Thoracic aorta (tissue), 2 donors: ENCODE results near the gene HDHD2. TPM values are rescaled to one million over a fixed set of nuclear protein-coding genes. Genes with fewer than 3 reads are reported as not detected.

Source experiments
- ATAC-seq: fragments of 150-250 bp; one replicate; pipeline ENCODE4 v1.8.0; 2017; ENCODE audit warnings: low read depth; ENCODE audit not compliant: insufficient number of reproducible peaks, low FRiP score
- DNase-seq: peaks from one replicate; pipeline ENCODE4 v3.0.0-alpha.2; 2020; ENCODE audit warnings: low spot score
- H3K27ac ChIP-seq, 2 donors: fragments of 200-600 bp; sonication (generic); 1 replicate in 1 of 2; 2 replicates in 1 of 2; pipeline ENCODE4 v1.5.1; 2016; ENCODE audit warnings: mild to moderate bottlenecking in 2 of 2, moderate library complexity in 2 of 2
- H3K27me3 ChIP-seq: fragments of 200-600 bp; sonication (generic); replicated peaks from 2 replicates; pipeline ENCODE4 v1.6.0; 2016; ENCODE audit warnings: mild to moderate bottlenecking; ENCODE audit not compliant: insufficient read depth
- H3K36me3 ChIP-seq: fragments of 200-600 bp; sonication (generic); one replicate; pipeline ENCODE4 v1.5.1; 2016
- H3K4me1 ChIP-seq, 2 donors: fragments of 200-600 bp; sonication (generic); 1 replicate in 1 of 2; 2 replicates in 1 of 2; pipeline versions ENCODE4 v1.5.1 to v1.6.0; 2016; ENCODE audit warnings: low read depth in 2 of 2, mild to moderate bottlenecking in 1 of 2; ENCODE audit not compliant: control insufficient read depth in 1 of 2
- H3K4me3 ChIP-seq: fragments of 200-600 bp; sonication (generic); 2 replicates; pipeline ENCODE4 v1.5.1; 2016; ENCODE audit warnings: mild to moderate bottlenecking
- H3K9me3 ChIP-seq: fragments of 200-600 bp; sonication (generic); 2 replicates; pipeline ENCODE4 v1.5.1; 2016
- CTCF ChIP-seq: fragments of 200-600 bp; sonication (generic); IDR thresholded peaks from one replicate; pipeline ENCODE4 v1.5.1; 2019; ENCODE audit warnings: antibody characterized with exemption
- total RNA-seq, 2 donors: library from RNA; depleted of rRNA; stranded (reverse); fragments of >200 nt; gene quantifications; one replicate each; pipeline versions ENCODE4 v1.1.0 to v1.2.3, GENCODE V29; 2016

HDHD2 gene
- total RNA-seq, 2 donors from 2014 or later, result 19.0 to 31.9 TPM

GRCh38 chr18:47172476-47172875, 22.2 kb upstream of the HDHD2 start:
- no peaks in the 10 kb centered on the region for H3K27me3 ChIP-seq
- peaks cover 17 to 26% of the 10 kb centered on the region in 2 donors for H3K4me1 ChIP-seq
- H3K4me3 ChIP-seq, result no peak overlapping the region
- no peaks in the 10 kb centered on the region for H3K9me3 ChIP-seq
- H3K36me3 ChIP-seq, result no peaks in the 10 kb centered on the region
- no peak for ATAC-seq
- no peak overlapping the region for H3K27ac ChIP-seq
- no peak for DNase-seq
- TF ChIP-seq CTCF, result no peak

- Histone ChIP-seq H3K36me3 (no peaks in the 10 kb centered on the region), H3K27ac (no peak overlapping the region), H3K4me3 (no peak overlapping the region), H3K4me1 (peaks cover 5 to 21% of the 10 kb centered on the region in 2 donors), H3K9me3 (no peaks in the 10 kb centered on the region), H3K27me3 (no peaks in the 10 kb centered on the region)
- TF ChIP-seq CTCF, result no peak
- ATAC-seq (no peak), DNase-seq (no peak)
Observed at GRCh38 chr18:47168913-47169312, 18.6 kb upstream of the HDHD2 start.

- TF ChIP-seq CTCF, result no peak
Observed at GRCh38 chr18:47168509-47168908, 18.2 kb upstream of the HDHD2 start.

GRCh38 chr18:47166294-47166693, 16.0 kb upstream of the HDHD2 start:
- Histone ChIP-seq H3K27me3 (no peaks in the 10 kb centered on the region), H3K9me3 (no peaks in the 10 kb centered on the region), H3K36me3 (no peaks in the 10 kb centered on the region), H3K27ac (no peak overlapping the region), H3K4me1 (peaks cover 0 to 7% of the 10 kb centered on the region in 2 donors), H3K4me3 (no peak overlapping the region)
- ATAC-seq (no peak), DNase-seq (no peak)
- no peak for TF ChIP-seq CTCF

More at GRCh38 chr18:47168509-47168908, 18.2 kb upstream of the HDHD2 start:
- no peak overlapping the region for H3K27ac ChIP-seq
- no peaks in the 10 kb centered on the region for H3K27me3 ChIP-seq
- peaks cover 1 to 17% of the 10 kb centered on the region in 2 donors for H3K4me1 ChIP-seq
- H3K36me3 ChIP-seq, result no peaks in the 10 kb centered on the region
- H3K9me3 ChIP-seq, result no peaks in the 10 kb centered on the region
- no peak overlapping the region for H3K4me3 ChIP-seq
- no peak for DNase-seq
- ATAC-seq, result no peak

GRCh38 chr18:47163241-47163640, 12.9 kb upstream of the HDHD2 start:
- H3K27ac ChIP-seq, result no peak overlapping the region
- H3K4me3 ChIP-seq, result no peak overlapping the region
- H3K9me3 ChIP-seq, result no peaks in the 10 kb centered on the region
- peaks cover 0 to 7% of the 10 kb centered on the region in 2 donors for H3K4me1 ChIP-seq
- no peaks in the 10 kb centered on the region for H3K36me3 ChIP-seq
- H3K27me3 ChIP-seq, result no peaks in the 10 kb centered on the region
- DNase-seq, result no peak
- TF ChIP-seq CTCF, result no peak
- ATAC-seq, result no peak
